ENCODE measurements around the gene NAMPT.
"Not testable (repeated sequence)": the region's sequence is repeated elsewhere in the genome, so short reads cannot be mapped to it uniquely, and the experiment has no call there.

NAMPT gene

GRCh38 chr7:106304568-106304967 is 19.8 kb upstream of the NAMPT start:
- no peak for DNase-seq (ENCODE audit: low read depth, low spot score)
- H3K36me3 ChIP-seq (ENCODE audit: control insufficient read depth, insufficient read depth, low read length), result no peaks in the 10 kb centered on the region
- no peak overlapping the region for H3K4me3 ChIP-seq (ENCODE audit: low read length)
- H3K27me3 ChIP-seq (ENCODE audit: control insufficient read depth, insufficient read depth, low read length), result no peaks in the 10 kb centered on the region
- H3K27ac ChIP-seq (ENCODE audit: low read length), result no peak overlapping the region
- WGBS (ENCODE audit: insufficient coverage, insufficient read length), result no CpG with 5 or more reads among the region's 2 CpGs
- no peaks in the 10 kb centered on the region for H3K4me1 ChIP-seq (ENCODE audit: control insufficient read depth, insufficient read depth, low read length)
- no peaks in the 10 kb centered on the region for H3K9me3 ChIP-seq (ENCODE audit: control insufficient read depth, insufficient read depth, low read length)

GRCh38 chr7:106298631-106299030 is 13.8 kb upstream of the NAMPT start:
- not testable (repeated sequence) for H3K27ac ChIP-seq (ENCODE audit: low read length); DNase-seq (ENCODE audit: low read depth, low spot score); H3K4me1 ChIP-seq (ENCODE audit: control insufficient read depth, insufficient read depth, low read length); H3K27me3 ChIP-seq (ENCODE audit: control insufficient read depth, insufficient read depth, low read length); H3K9me3 ChIP-seq (ENCODE audit: control insufficient read depth, insufficient read depth, low read length); H3K36me3 ChIP-seq (ENCODE audit: control insufficient read depth, insufficient read depth, low read length); H3K4me3 ChIP-seq (ENCODE audit: low read length)
- WGBS (ENCODE audit: insufficient coverage, insufficient read length), result no CpG with 5 or more reads among the region's 4 CpGs

GRCh38 chr7:106298155-106298554 is 13.4 kb upstream of the NAMPT start:
- not testable (repeated sequence) for H3K9me3 ChIP-seq (ENCODE audit: control insufficient read depth, insufficient read depth, low read length); H3K4me1 ChIP-seq (ENCODE audit: control insufficient read depth, insufficient read depth, low read length); H3K4me3 ChIP-seq (ENCODE audit: low read length); H3K36me3 ChIP-seq (ENCODE audit: control insufficient read depth, insufficient read depth, low read length); DNase-seq (ENCODE audit: low read depth, low spot score); H3K27me3 ChIP-seq (ENCODE audit: control insufficient read depth, insufficient read depth, low read length); H3K27ac ChIP-seq (ENCODE audit: low read length)
- no CpG with 5 or more reads among the region's 4 CpGs for WGBS (ENCODE audit: insufficient coverage, insufficient read length)

GRCh38 chr7:106294334-106294733 is 9.6 kb upstream of the NAMPT start:
- WGBS (ENCODE audit: insufficient coverage, insufficient read length), result no CpG with 5 or more reads among the region's 2 CpGs
- H3K4me1 ChIP-seq (ENCODE audit: control insufficient read depth, insufficient read depth, low read length), result no peaks in the 10 kb centered on the region
- no peaks in the 10 kb centered on the region for H3K27me3 ChIP-seq (ENCODE audit: control insufficient read depth, insufficient read depth, low read length)
- H3K9me3 ChIP-seq (ENCODE audit: control insufficient read depth, insufficient read depth, low read length), result no peaks in the 10 kb centered on the region
- H3K36me3 ChIP-seq (ENCODE audit: control insufficient read depth, insufficient read depth, low read length), result no peaks in the 10 kb centered on the region
- no peak overlapping the region for H3K4me3 ChIP-seq (ENCODE audit: low read length)
- no peak for DNase-seq (ENCODE audit: low read depth, low spot score)
- no peak overlapping the region for H3K27ac ChIP-seq (ENCODE audit: low read length)

GRCh38 chr7:106291247-106291646 is 6.5 kb upstream of the NAMPT start:
- WGBS (ENCODE audit: insufficient coverage, insufficient read length), result no CpG with 5 or more reads among the region's 4 CpGs
- H3K27ac ChIP-seq (ENCODE audit: low read length), result no peak overlapping the region

GRCh38 chr7:106290319-106290718 is 5.5 kb upstream of the NAMPT start:
- Histone ChIP-seq H3K27ac (ENCODE audit: low read length) (no peak overlapping the region), H3K4me3 (ENCODE audit: low read length) (no peak overlapping the region), H3K36me3 (ENCODE audit: control insufficient read depth, insufficient read depth, low read length) (no peaks in the 10 kb centered on the region), H3K9me3 (ENCODE audit: control insufficient read depth, insufficient read depth, low read length) (no peaks in the 10 kb centered on the region), H3K4me1 (ENCODE audit: control insufficient read depth, insufficient read depth, low read length) (no peaks in the 10 kb centered on the region), H3K27me3 (ENCODE audit: control insufficient read depth, insufficient read depth, low read length) (no peaks in the 10 kb centered on the region)
- no CpG with 5 or more reads among the region's 5 CpGs for WGBS (ENCODE audit: insufficient coverage, insufficient read length)
- DNase-seq (ENCODE audit: low read depth, low spot score), result no peak

More at GRCh38 chr7:106291247-106291646, 6.5 kb upstream of the NAMPT start:
- H3K27me3 ChIP-seq (ENCODE audit: control insufficient read depth, insufficient read depth, low read length), result no peaks in the 10 kb centered on the region
- no peaks in the 10 kb centered on the region for H3K36me3 ChIP-seq (ENCODE audit: control insufficient read depth, insufficient read depth, low read length)
- DNase-seq (ENCODE audit: low read depth, low spot score), result no peak
- no peaks in the 10 kb centered on the region for H3K4me1 ChIP-seq (ENCODE audit: control insufficient read depth, insufficient read depth, low read length)
- H3K9me3 ChIP-seq (ENCODE audit: control insufficient read depth, insufficient read depth, low read length), result no peaks in the 10 kb centered on the region
- H3K4me3 ChIP-seq (ENCODE audit: low read length), result no peak overlapping the region

- no peak overlapping the region for H3K27ac ChIP-seq (ENCODE audit: low read length)
- no peaks in the 10 kb centered on the region for H3K27me3 ChIP-seq (ENCODE audit: control insufficient read depth, insufficient read depth, low read length)
- H3K36me3 ChIP-seq (ENCODE audit: control insufficient read depth, insufficient read depth, low read length), result no peaks in the 10 kb centered on the region
- H3K9me3 ChIP-seq (ENCODE audit: control insufficient read depth, insufficient read depth, low read length), result no peaks in the 10 kb centered on the region
- no peaks in the 10 kb centered on the region for H3K4me1 ChIP-seq (ENCODE audit: control insufficient read depth, insufficient read depth, low read length)
- no peak for DNase-seq (ENCODE audit: low read depth, low spot score)
- no CpG with 5 or more reads among the region's 1 CpG for WGBS (ENCODE audit: insufficient coverage, insufficient read length)
- H3K4me3 ChIP-seq (ENCODE audit: low read length), result no peak overlapping the region
Measured at GRCh38 chr7:106289848-106290247, 5.1 kb upstream of the NAMPT start.

GRCh38 chr7:106288263-106288662 is 3.5 kb upstream of the NAMPT start:
- DNase-seq (ENCODE audit: low read depth, low spot score), result no peak
- WGBS (ENCODE audit: insufficient coverage, insufficient read length), result no CpG with 5 or more reads among the region's 7 CpGs
- Histone ChIP-seq H3K36me3 (ENCODE audit: control insufficient read depth, insufficient read depth, low read length) (no peaks in the 10 kb centered on the region), H3K4me3 (ENCODE audit: low read length) (no peak overlapping the region), H3K9me3 (ENCODE audit: control insufficient read depth, insufficient read depth, low read length) (no peaks in the 10 kb centered on the region), H3K27ac (ENCODE audit: low read length) (no peak overlapping the region), H3K4me1 (ENCODE audit: control insufficient read depth, insufficient read depth, low read length) (no peaks in the 10 kb centered on the region), H3K27me3 (ENCODE audit: control insufficient read depth, insufficient read depth, low read length) (no peaks in the 10 kb centered on the region)

- H3K36me3 ChIP-seq (ENCODE audit: control insufficient read depth, insufficient read depth, low read length), result no peaks in the 10 kb centered on the region
- DNase-seq (ENCODE audit: low read depth, low spot score), result no peak
- H3K4me1 ChIP-seq (ENCODE audit: control insufficient read depth, insufficient read depth, low read length), result no peaks in the 10 kb centered on the region
- no peak overlapping the region for H3K4me3 ChIP-seq (ENCODE audit: low read length)
- no peaks in the 10 kb centered on the region for H3K9me3 ChIP-seq (ENCODE audit: control insufficient read depth, insufficient read depth, low read length)
- WGBS (ENCODE audit: insufficient coverage, insufficient read length), result no CpG with 5 or more reads among the region's 3 CpGs
- no peaks in the 10 kb centered on the region for H3K27me3 ChIP-seq (ENCODE audit: control insufficient read depth, insufficient read depth, low read length)
- H3K27ac ChIP-seq (ENCODE audit: low read length), result no peak overlapping the region
Measured at GRCh38 chr7:106287786-106288185, 3.0 kb upstream of the NAMPT start.

GRCh38 chr7:106285855-106286492 is 1.2 kb upstream of the NAMPT start:
- WGBS (ENCODE audit: insufficient coverage, insufficient read length), result 100% methylated on average over 1 of the region's 14 CpGs
- H3K27ac ChIP-seq (ENCODE audit: low read length), result no peak overlapping the region
- DNase-seq (ENCODE audit: low read depth, low spot score), result no peak

More at GRCh38 chr7:106285855-106286492, 1.2 kb upstream of the NAMPT start:
- H3K27me3 ChIP-seq (ENCODE audit: control insufficient read depth, insufficient read depth, low read length), result no peaks in the 10 kb centered on the region
- no peaks in the 10 kb centered on the region for H3K9me3 ChIP-seq (ENCODE audit: control insufficient read depth, insufficient read depth, low read length)
- peak overlapping the region; percentile 99; the same call in 1 of the 2 replicates for H3K4me3 ChIP-seq (ENCODE audit: low read length)
- H3K4me1 ChIP-seq (ENCODE audit: control insufficient read depth, insufficient read depth, low read length), result no peaks in the 10 kb centered on the region
- H3K36me3 ChIP-seq (ENCODE audit: control insufficient read depth, insufficient read depth, low read length), result no peaks in the 10 kb centered on the region
